H54 (cell line): ENCODE measurements around the gene PYGB.
A peak's percentile ranks its signal among the peaks of the same experiment; 100 is the strongest.

Source experiments
- DNase-seq: peaks from one replicate; pipeline ENCODE4 v3.0.0; 2011; ENCODE audit warnings: low spot score, mixed read lengths; ENCODE audit not compliant: insufficient read length
- FAIRE-seq: peaks from 3 replicates; lab custom pipeline; 2011; peaks lifted over from hg19 to GRCh38; lab: Jason Lieb, UNC
- POLR2A ChIP-seq: IDR thresholded peaks from 2 replicates; pipeline ENCODE4 v1.6.1; 2011; ENCODE audit warnings: low read depth, mild to moderate bottlenecking, low read length

The PYGB gene

DNA sequence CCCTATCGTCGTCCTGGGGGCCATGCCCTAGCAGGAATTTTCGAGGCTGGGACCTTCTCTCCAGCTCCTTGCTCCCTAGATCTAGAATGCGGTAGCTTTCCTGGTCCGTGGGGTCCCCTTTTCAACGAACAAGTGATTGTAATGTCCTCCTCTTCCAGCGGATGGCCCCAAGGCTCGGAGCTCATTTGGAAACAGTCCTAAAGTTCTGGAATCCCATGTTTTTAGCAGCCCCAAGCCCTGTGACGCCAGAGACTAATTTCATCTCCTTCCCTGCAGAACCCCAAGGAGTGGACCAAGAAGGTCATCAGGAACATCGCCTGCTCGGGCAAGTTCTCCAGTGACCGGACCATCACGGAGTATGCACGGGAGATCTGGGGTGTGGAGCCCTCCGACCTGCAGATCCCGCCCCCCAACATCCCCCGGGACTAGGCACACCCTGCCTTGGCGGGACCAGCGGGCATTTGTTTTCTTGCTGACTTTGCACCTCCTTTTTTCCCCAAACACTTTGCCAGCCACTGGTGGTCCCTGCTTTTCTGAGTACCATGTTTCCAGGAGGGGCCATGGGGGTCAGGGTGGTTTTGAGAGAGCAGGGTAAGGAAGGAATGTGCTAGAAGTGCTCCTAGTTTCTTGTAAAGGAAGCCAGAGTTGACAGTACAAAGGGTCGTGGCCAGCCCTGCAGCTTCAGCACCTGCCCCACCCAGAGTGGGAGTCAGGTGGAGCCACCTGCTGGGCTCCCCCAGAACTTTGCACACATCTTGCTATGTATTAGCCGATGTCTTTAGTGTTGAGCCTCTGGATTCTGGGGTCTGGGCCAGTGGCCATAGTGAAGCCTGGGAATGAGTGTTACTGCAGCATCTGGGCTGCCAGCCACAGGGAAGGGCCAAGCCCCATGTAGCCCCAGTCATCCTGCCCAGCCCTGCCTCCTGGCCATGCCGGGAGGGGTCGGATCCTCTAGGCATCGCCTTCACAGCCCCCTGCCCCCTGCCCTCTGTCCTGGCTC, 48.5 kb downstream of the PYGB start:
- DNase-seq (peak; percentile 45), FAIRE-seq (no peak)
- TF ChIP-seq POLR2A: no peak

DNA sequence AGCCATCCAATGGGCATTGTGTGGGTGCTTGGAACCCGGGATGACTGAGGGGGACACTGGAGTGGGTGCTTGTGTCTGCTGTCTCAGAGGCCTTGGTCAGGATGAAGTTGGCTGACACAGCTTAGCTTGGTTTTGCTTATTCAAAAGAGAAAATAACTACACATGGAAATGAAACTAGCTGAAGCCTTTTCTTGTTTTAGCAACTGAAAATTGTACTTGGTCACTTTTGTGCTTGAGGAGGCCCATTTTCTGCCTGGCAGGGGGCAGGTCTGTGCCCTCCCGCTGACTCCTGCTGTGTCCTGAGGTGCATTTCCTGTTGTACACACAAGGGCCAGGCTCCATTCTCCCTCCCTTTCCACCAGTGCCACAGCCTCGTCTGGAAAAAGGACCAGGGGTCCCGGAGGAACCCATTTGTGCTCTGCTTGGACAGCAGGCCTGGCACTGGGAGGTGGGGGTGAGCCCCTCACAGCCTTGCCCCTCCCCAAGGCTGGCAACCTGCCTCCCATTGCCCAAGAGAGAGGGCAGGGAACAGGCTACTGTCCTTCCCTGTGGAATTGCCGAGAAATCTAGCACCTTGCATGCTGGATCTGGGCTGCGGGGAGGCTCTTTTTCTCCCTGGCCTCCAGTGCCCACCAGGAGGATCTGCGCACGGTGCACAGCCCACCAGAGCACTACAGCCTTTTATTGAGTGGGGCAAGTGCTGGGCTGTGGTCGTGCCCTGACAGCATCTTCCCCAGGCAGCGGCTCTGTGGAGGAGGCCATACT, 49.4 kb downstream of the PYGB start:
- no peak for FAIRE-seq
- peak; percentile 51 for DNase-seq
- no peak for TF ChIP-seq POLR2A

GRCh38 chr20:25299806-25300205, 51.9 kb downstream of the PYGB start:
- no peak for TF ChIP-seq POLR2A
- FAIRE-seq (no peak), DNase-seq (peak; percentile 55)

DNA sequence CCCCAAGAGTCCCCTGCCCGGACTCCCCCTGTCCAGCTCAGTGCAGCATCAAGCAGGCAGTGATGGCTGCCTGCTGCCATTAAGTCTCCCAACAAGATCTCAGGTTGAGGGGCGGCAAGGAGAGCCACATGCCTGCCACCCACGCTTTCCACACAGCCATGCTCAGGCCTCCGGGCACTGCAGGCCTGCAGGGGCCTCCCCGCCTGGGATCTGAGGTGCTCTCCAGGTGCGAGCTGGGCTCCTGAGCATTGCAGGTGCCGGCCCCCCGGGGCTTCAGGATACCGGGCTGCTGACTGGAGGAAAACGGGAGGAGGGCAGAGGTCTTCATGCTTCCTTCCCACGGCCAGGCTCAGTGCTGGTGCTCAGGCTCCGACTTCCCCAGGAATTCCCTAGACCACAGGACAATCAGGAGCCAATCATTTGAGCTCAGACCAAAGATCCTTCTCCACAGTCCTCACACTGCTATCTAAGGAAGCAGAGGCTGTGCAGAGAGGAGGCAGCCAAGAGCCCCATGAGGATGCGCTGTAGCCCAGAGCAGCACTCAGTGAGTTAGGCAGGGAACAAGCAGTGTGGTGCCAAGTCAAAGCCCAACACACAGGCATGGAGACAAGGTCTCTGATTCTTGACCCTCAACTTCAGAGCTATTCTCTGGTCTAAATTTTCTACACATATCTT, 52.7 kb downstream of the PYGB start:
- DNase-seq (no peak), FAIRE-seq (no peak)

DNA sequence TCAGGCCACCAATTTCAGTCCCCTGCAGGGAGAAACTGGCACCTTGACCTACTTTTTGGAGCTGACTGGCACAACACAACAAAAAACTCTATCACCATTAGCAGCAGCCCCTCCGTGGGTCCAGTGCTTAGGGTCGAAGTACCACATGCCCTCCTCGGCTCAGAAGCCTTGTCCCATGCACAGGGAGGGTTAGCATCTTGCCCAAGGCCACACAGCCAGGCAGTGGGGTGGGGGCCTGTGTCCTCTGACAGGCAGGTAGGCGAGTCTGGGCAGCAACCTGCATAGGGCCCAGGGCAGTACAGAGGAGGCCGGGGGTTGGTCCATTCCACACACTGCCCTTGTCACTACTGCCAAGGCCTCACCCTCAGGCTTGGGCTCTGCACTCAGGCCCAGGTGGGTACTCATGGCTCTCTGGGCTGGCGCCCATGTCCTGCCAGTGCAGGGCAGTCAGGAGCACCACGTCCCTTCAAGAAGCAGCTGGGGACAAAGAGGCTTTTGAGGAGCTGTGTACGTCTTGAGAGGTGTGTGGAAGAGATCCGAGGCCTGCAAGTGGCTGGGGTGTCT, 53.6 kb downstream of the PYGB start:
- DNase-seq (no peak), FAIRE-seq (no peak)
- TF ChIP-seq POLR2A: no peak

More for the DNA sequence above, 52.7 kb downstream of the PYGB start:
- no peak for TF ChIP-seq POLR2A

DNA sequence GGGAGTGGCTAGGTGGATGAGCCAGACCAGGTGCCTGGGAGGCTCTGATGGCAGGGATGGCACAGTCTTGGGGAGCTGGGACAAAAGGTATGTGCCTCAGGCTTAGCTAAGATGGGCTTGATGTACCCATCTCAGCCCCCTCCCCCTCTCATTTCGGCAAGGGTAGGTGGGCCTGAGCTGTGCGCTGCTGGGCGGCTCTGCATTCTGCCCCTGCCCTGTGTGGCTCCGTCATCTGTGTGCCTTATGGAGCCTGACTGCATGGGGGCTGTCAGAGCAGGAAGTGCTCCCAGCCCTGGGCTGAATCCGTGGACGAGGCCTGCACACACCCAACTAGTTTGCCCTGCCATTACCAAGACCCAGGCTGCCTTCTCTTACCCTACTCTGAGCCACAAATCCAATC, 54.7 kb downstream of the PYGB start:
- FAIRE-seq: no peak
- no peak for DNase-seq
- TF ChIP-seq POLR2A: no peak

DNA sequence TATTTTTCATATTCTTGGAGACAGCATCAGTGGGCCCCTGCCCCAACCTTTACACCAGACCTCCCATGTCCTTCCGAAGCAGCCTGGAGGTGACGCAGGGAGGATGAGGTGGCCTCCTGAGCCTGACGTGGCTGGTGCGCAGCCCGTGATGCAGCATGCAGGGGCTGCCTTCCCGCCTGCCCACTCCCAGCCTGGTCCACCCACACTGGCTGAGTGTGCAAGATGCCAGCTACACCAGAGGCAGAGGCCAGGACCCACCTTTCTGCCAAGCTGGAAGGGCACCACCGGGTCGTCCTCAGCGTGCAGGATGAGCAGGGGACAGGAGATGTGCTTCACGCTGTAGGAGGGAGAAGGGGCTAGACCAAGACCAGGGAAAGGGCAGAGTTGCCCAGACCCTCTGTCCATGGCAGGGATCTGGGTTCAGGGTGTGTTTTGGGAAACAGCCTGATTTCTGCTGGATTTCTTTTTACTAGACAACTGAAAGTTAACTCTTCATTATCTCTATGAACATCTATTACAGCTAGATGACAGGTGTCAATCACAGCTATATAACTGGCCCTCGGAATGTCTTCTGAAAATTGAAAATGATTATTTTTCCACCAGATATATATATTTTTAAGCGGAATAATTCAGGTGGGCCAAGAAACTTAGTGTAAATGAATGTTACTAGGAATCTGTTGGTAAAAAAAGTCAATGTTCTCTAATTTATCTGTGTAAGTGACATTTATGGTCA, 55.6 kb downstream of the PYGB start:
- no peak for DNase-seq
- FAIRE-seq: no peak
- TF ChIP-seq POLR2A: no peak

DNA sequence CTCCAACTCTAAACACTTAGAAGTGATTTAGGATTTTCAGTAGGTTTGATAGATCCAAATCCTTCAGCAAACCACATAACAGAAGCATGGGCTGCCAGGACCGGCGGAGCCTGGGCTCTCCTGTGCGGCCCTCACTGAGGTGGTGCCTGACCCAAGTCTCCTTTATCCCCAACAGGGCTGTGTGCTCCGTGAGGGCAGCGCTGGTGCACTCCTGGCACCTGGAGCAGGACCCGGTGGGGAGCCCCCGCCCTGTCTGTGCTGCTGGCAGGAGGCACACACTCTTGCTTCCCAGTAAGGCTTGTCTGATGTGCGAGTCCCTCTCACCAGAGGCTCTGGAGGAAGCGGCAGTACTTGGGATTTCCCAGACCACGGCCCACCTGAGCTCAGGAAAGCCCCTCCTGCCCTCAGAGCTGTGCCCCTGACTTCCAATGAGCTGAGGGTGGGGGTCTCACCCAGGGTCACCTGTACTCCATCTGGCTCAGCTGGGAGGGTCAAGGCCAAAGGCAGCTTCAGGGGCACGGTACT, 56.2 kb downstream of the PYGB start:
- no peak for TF ChIP-seq POLR2A
- FAIRE-seq (no peak), DNase-seq (no peak)

- no peak for FAIRE-seq
- no peak for DNase-seq
- no peak for TF ChIP-seq POLR2A
These were observed 59.4 kb downstream of the PYGB start for GRCh38 chr20:25306991-25307903.

GRCh38 chr20:25308083-25308491, 60.2 kb downstream of the PYGB start:
- DNase-seq: no peak
- no peak for TF ChIP-seq POLR2A
- no peak for FAIRE-seq

- peak; percentile 76 for DNase-seq
- no peak for FAIRE-seq
These were observed 60.9 kb downstream of the PYGB start for GRCh38 chr20:25308671-25309394.

More at GRCh38 chr20:25308671-25309394, 60.9 kb downstream of the PYGB start:
- no peak for TF ChIP-seq POLR2A
